ENCODE results near the gene BRS3.

Gene BRS3

DNA sequence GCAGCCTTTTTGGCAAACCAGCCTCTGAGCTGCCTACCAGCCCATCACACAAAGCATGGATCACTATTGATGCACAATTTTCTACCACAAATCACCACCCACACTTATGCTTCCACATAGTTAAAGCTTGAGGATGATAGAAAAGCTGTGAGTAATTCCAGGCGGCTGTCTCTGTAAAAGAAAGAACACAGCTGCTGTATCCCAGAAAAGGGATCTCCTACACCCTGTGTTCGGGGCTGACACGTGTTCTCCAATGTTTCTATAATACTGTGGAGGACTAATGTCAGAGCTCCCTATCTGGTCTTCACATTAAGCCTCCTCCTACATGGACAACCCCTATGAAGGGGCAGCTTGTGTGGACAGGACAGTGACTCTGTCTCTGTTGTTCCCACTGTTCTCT, 12.5 kb upstream of the BRS3 start:
- TF ChIP-seq, protein P1, sequence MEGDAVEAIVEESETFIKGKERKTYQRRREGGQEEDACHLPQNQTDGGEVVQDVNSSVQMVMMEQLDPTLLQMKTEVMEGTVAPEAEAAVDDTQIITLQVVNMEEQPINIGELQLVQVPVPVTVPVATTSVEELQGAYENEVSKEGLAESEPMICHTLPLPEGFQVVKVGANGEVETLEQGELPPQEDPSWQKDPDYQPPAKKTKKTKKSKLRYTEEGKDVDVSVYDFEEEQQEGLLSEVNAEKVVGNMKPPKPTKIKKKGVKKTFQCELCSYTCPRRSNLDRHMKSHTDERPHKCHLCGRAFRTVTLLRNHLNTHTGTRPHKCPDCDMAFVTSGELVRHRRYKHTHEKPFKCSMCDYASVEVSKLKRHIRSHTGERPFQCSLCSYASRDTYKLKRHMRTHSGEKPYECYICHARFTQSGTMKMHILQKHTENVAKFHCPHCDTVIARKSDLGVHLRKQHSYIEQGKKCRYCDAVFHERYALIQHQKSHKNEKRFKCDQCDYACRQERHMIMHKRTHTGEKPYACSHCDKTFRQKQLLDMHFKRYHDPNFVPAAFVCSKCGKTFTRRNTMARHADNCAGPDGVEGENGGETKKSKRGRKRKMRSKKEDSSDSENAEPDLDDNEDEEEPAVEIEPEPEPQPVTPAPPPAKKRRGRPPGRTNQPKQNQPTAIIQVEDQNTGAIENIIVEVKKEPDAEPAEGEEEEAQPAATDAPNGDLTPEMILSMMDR (IDR thresholded peaks at IDR 0.05; ENCODE audit: low read depth, low read length) = no peak
- H3K9me3 ChIP-seq (ENCODE audit: severe bottlenecking) = no peaks in the 10 kb centered on the region
- peaks cover 42% of the 10 kb centered on the region for H3K27me3 ChIP-seq (ENCODE audit: insufficient read depth, low read depth, severe bottlenecking)
- no peak overlapping the region for H3K4me3 ChIP-seq (ENCODE audit: low read depth, low read length)
- DNase-seq = no peak
- H3K27ac ChIP-seq = no peak overlapping the region
- no peaks in the 10 kb centered on the region for H3K36me3 ChIP-seq

DNA sequence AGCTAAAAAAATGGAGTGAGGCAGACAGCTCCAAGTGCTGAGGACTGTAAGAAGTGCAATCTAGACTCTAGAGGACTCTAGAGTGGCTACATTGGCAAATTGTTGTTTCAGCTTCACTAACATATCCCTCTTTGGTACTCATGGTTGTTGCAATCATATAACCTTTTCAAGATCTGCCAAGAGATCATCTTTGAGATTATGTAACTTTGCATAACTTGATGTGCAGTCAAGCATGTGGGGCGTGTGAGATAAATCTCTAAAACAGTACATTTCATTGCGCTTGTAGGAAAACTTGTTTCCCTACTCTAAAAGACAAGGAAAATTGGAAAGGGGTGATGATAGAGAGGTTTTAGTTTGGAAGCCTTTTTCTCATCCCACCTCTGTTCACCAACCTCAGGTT, 11.2 kb upstream of the BRS3 start:
- H3K36me3 ChIP-seq = no peaks in the 10 kb centered on the region
- H3K27ac ChIP-seq = no peak overlapping the region
- H3K4me3 ChIP-seq (ENCODE audit: low read depth, low read length) = no peak overlapping the region
- DNase-seq = no peak
- H3K27me3 ChIP-seq (ENCODE audit: insufficient read depth, low read depth, severe bottlenecking) = peaks cover 33% of the 10 kb centered on the region
- no peaks in the 10 kb centered on the region for H3K9me3 ChIP-seq (ENCODE audit: severe bottlenecking)
- TF ChIP-seq, protein P1 (IDR thresholded peaks at IDR 0.05; ENCODE audit: low read depth, low read length) = no peak

GRCh38 chrX:136477026-136477425, 10.7 kb upstream of the BRS3 start:
- DNase-seq = peak; percentile 8
- TF ChIP-seq, protein P1 (IDR thresholded peaks at IDR 0.05; ENCODE audit: low read depth, low read length) = no peak; the same call in 1 of the 2 replicates
- H3K9me3 ChIP-seq (ENCODE audit: severe bottlenecking) = no peaks in the 10 kb centered on the region
- no peak overlapping the region for H3K27ac ChIP-seq
- H3K27me3 ChIP-seq (ENCODE audit: insufficient read depth, low read depth, severe bottlenecking) = peaks cover 33% of the 10 kb centered on the region
- H3K36me3 ChIP-seq = no peaks in the 10 kb centered on the region
- H3K4me3 ChIP-seq (ENCODE audit: low read depth, low read length) = no peak overlapping the region

- H3K27ac ChIP-seq = no peak overlapping the region
- no peak for DNase-seq
- peaks cover 35% of the 10 kb centered on the region for H3K27me3 ChIP-seq (ENCODE audit: insufficient read depth, low read depth, severe bottlenecking)
Measured at GRCh38 chrX:136480383-136480782, 7.4 kb upstream of the BRS3 start.

DNA sequence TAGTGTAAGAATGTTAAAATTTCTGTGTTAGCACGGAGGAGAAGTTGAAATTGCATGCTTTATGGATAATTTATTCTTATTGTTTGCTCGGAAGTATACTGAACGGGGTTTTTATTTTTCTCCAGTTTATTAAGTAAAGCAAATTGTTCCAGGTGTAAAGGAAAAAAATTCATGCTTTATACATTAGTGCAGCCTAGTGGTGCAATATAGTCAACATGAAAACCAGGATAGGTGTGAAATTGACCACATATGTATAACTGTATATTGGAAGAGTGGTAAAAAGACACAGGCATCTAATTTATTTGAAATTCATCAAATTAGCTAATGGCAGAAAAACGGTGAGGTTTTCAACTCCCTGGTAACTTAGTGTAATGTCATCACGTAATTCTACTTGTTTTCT, 959 bp downstream of the BRS3 start:
- H3K36me3 ChIP-seq = no peaks in the 10 kb centered on the region
- no peaks in the 10 kb centered on the region for H3K9me3 ChIP-seq (ENCODE audit: severe bottlenecking)
- H3K4me3 ChIP-seq (ENCODE audit: low read depth, low read length) = no peak overlapping the region
- no peak overlapping the region for H3K27ac ChIP-seq
- no peak for DNase-seq
- peaks cover 70% of the 10 kb centered on the region for H3K27me3 ChIP-seq (ENCODE audit: insufficient read depth, low read depth, severe bottlenecking)
- TF ChIP-seq, protein P1 (IDR thresholded peaks at IDR 0.05; ENCODE audit: low read depth, low read length) = no peak

More at GRCh38 chrX:136480383-136480782, 7.4 kb upstream of the BRS3 start:
- H3K9me3 ChIP-seq (ENCODE audit: severe bottlenecking) = no peaks in the 10 kb centered on the region
- H3K4me3 ChIP-seq (ENCODE audit: low read depth, low read length) = no peak overlapping the region
- H3K36me3 ChIP-seq = no peaks in the 10 kb centered on the region
- TF ChIP-seq, protein P1 (IDR thresholded peaks at IDR 0.05; ENCODE audit: low read depth, low read length) = no peak

GRCh38 chrX:136491832-136492231, 4.1 kb downstream of the BRS3 start:
- no peaks in the 10 kb centered on the region for H3K36me3 ChIP-seq
- H3K27ac ChIP-seq = no peak overlapping the region
- no peak for DNase-seq
- H3K27me3 ChIP-seq (ENCODE audit: insufficient read depth, low read depth, severe bottlenecking) = peaks cover 71% of the 10 kb centered on the region
- H3K9me3 ChIP-seq (ENCODE audit: severe bottlenecking) = no peaks in the 10 kb centered on the region
- TF ChIP-seq, protein P1 (IDR thresholded peaks at IDR 0.05; ENCODE audit: low read depth, low read length) = no peak
- no peak overlapping the region for H3K4me3 ChIP-seq (ENCODE audit: low read depth, low read length)
